Measurements from ENCODE around the gene ELMO1. TPM values are rescaled to one million over a fixed set of nuclear protein-coding genes. Genes with fewer than 3 reads are reported as not detected.

The ELMO1 gene
- total RNA-seq, 1 donor from 2014 or later = 119 TPM

- Mint-ChIP-seq H3K27ac (peak overlapping the region; percentile 36), H3K9me3 (peaks cover 20% of the 10 kb centered on the region), H3K4me3 (no peak overlapping the region), H3K4me1 (ENCODE audit: low read depth) (peaks cover 7% of the 10 kb centered on the region), H3K27me3 (ENCODE audit: insufficient read depth) (no peaks in the 10 kb centered on the region), H3K36me3 (ENCODE audit: low read depth) (peaks cover 15% of the 10 kb centered on the region)
- DNase-seq (ENCODE audit: low spot score) = no peak
- intact Hi-C loops (cut with micrococcal nuclease) = no loop called here
Measured at GRCh38 chr7:36923943-36924436, 524.7 kb downstream of the ELMO1 start.

GRCh38 chr7:36923185-36923584 lies 525.5 kb downstream of the ELMO1 start:
- DNase-seq (ENCODE audit: low spot score) = no peak
- intact Hi-C loops (cut with micrococcal nuclease) = no loop called here
- Mint-ChIP-seq H3K36me3 (ENCODE audit: low read depth) (peaks cover 14% of the 10 kb centered on the region), H3K27me3 (ENCODE audit: insufficient read depth) (no peaks in the 10 kb centered on the region), H3K4me3 (no peak overlapping the region), H3K4me1 (ENCODE audit: low read depth) (peaks cover 7% of the 10 kb centered on the region), H3K27ac (no peak overlapping the region), H3K9me3 (peaks cover 20% of the 10 kb centered on the region)

- Mint-ChIP-seq H3K27me3 (ENCODE audit: insufficient read depth) (no peaks in the 10 kb centered on the region), H3K9me3 (peaks cover 20% of the 10 kb centered on the region), H3K27ac (no peak overlapping the region), H3K4me1 (ENCODE audit: low read depth) (peaks cover 7% of the 10 kb centered on the region), H3K36me3 (ENCODE audit: low read depth) (peaks cover 18% of the 10 kb centered on the region), H3K4me3 (no peak overlapping the region)
- intact Hi-C loops (cut with micrococcal nuclease) = no loop called here
- DNase-seq (ENCODE audit: low spot score) = no peak
Measured at GRCh38 chr7:36920433-36920832, 528.2 kb downstream of the ELMO1 start.

- Mint-ChIP-seq H3K36me3 (ENCODE audit: low read depth) (peaks cover 19% of the 10 kb centered on the region), H3K9me3 (peaks cover 20% of the 10 kb centered on the region), H3K4me1 (ENCODE audit: low read depth) (peaks cover 7% of the 10 kb centered on the region), H3K4me3 (no peak overlapping the region), H3K27ac (no peak overlapping the region), H3K27me3 (ENCODE audit: insufficient read depth) (no peaks in the 10 kb centered on the region)
- no peak for DNase-seq (ENCODE audit: low spot score)
- intact Hi-C loops (cut with micrococcal nuclease) = no loop called here
Measured at GRCh38 chr7:36919738-36920137, 528.9 kb downstream of the ELMO1 start.

- no peak overlapping the region for H3K27ac Mint-ChIP-seq
- no peak for DNase-seq (ENCODE audit: low spot score)
Measured at GRCh38 chr7:36918591-36918990, 530.1 kb downstream of the ELMO1 start.

GRCh38 chr7:36916619-36917018 lies 532.0 kb downstream of the ELMO1 start:
- Mint-ChIP-seq H3K27ac (no peak overlapping the region), H3K27me3 (ENCODE audit: insufficient read depth) (no peaks in the 10 kb centered on the region), H3K4me3 (no peak overlapping the region), H3K36me3 (ENCODE audit: low read depth) (peaks cover 12% of the 10 kb centered on the region), H3K4me1 (ENCODE audit: low read depth) (no peaks in the 10 kb centered on the region), H3K9me3 (peaks cover 10% of the 10 kb centered on the region)
- no peak for DNase-seq (ENCODE audit: low spot score)
- intact Hi-C loops (cut with micrococcal nuclease) = no loop called here

More at GRCh38 chr7:36918591-36918990, 530.1 kb downstream of the ELMO1 start:
- H3K4me3 Mint-ChIP-seq = no peak overlapping the region
- H3K36me3 Mint-ChIP-seq (ENCODE audit: low read depth) = peaks cover 19% of the 10 kb centered on the region
- no peaks in the 10 kb centered on the region for H3K4me1 Mint-ChIP-seq (ENCODE audit: low read depth)
- intact Hi-C loops (cut with micrococcal nuclease) = no loop called here
- no peaks in the 10 kb centered on the region for H3K27me3 Mint-ChIP-seq (ENCODE audit: insufficient read depth)
- peaks cover 20% of the 10 kb centered on the region for H3K9me3 Mint-ChIP-seq

GRCh38 chr7:36916116-36916515 lies 532.5 kb downstream of the ELMO1 start:
- Mint-ChIP-seq H3K27ac (no peak overlapping the region), H3K4me1 (ENCODE audit: low read depth) (no peaks in the 10 kb centered on the region), H3K36me3 (ENCODE audit: low read depth) (peaks cover 11% of the 10 kb centered on the region), H3K27me3 (ENCODE audit: insufficient read depth) (no peaks in the 10 kb centered on the region), H3K9me3 (peaks cover 6% of the 10 kb centered on the region), H3K4me3 (no peak overlapping the region)
- no peak for DNase-seq (ENCODE audit: low spot score)
- intact Hi-C loops (cut with micrococcal nuclease) = no loop called here

GRCh38 chr7:36911788-36912187 lies 536.9 kb downstream of the ELMO1 start:
- Mint-ChIP-seq H3K27ac (no peak overlapping the region), H3K9me3 (no peaks in the 10 kb centered on the region), H3K4me3 (no peak overlapping the region), H3K4me1 (ENCODE audit: low read depth) (peaks cover 3% of the 10 kb centered on the region), H3K36me3 (ENCODE audit: low read depth) (peaks cover 25% of the 10 kb centered on the region), H3K27me3 (ENCODE audit: insufficient read depth) (no peaks in the 10 kb centered on the region)
- DNase-seq (ENCODE audit: low spot score) = no peak
- intact Hi-C loops (cut with micrococcal nuclease) = no loop called here

GRCh38 chr7:36910859-36911258 lies 537.8 kb downstream of the ELMO1 start:
- Mint-ChIP-seq H3K36me3 (ENCODE audit: low read depth) (peaks cover 22% of the 10 kb centered on the region), H3K27ac (no peak overlapping the region), H3K27me3 (ENCODE audit: insufficient read depth) (no peaks in the 10 kb centered on the region), H3K4me3 (no peak overlapping the region), H3K4me1 (ENCODE audit: low read depth) (peaks cover 9% of the 10 kb centered on the region), H3K9me3 (no peaks in the 10 kb centered on the region)
- intact Hi-C loops (cut with micrococcal nuclease) = no loop called here
- no peak for DNase-seq (ENCODE audit: low spot score)

- Mint-ChIP-seq H3K4me1 (ENCODE audit: low read depth) (peaks cover 9% of the 10 kb centered on the region), H3K36me3 (ENCODE audit: low read depth) (peaks cover 24% of the 10 kb centered on the region), H3K4me3 (no peak overlapping the region), H3K27ac (no peak overlapping the region), H3K9me3 (no peaks in the 10 kb centered on the region), H3K27me3 (ENCODE audit: insufficient read depth) (no peaks in the 10 kb centered on the region)
- no peak for DNase-seq (ENCODE audit: low spot score)
- intact Hi-C loops (cut with micrococcal nuclease) = no loop called here
Measured at GRCh38 chr7:36910401-36910800, 538.3 kb downstream of the ELMO1 start.

GRCh38 chr7:36906956-36907635 lies 541.6 kb downstream of the ELMO1 start:
- intact Hi-C loops (cut with micrococcal nuclease) = no loop called here
- no peaks in the 10 kb centered on the region for H3K27me3 Mint-ChIP-seq (ENCODE audit: insufficient read depth)
- H3K4me1 Mint-ChIP-seq (ENCODE audit: low read depth) = peaks cover 9% of the 10 kb centered on the region
- H3K9me3 Mint-ChIP-seq = no peaks in the 10 kb centered on the region
- H3K4me3 Mint-ChIP-seq = no peak overlapping the region
- peaks cover 33% of the 10 kb centered on the region for H3K36me3 Mint-ChIP-seq (ENCODE audit: low read depth)
- H3K27ac Mint-ChIP-seq = no peak overlapping the region
- DNase-seq (ENCODE audit: low spot score) = no peak

GRCh38 chr7:36906448-36906847 lies 542.2 kb downstream of the ELMO1 start:
- intact Hi-C loops (cut with micrococcal nuclease) = no loop called here
- Mint-ChIP-seq H3K27ac (no peak overlapping the region), H3K36me3 (ENCODE audit: low read depth) (peaks cover 35% of the 10 kb centered on the region), H3K4me3 (no peak overlapping the region), H3K9me3 (no peaks in the 10 kb centered on the region), H3K4me1 (ENCODE audit: low read depth) (peaks cover 9% of the 10 kb centered on the region), H3K27me3 (ENCODE audit: insufficient read depth) (no peaks in the 10 kb centered on the region)
- no peak for DNase-seq (ENCODE audit: low spot score)

- Mint-ChIP-seq H3K4me1 (ENCODE audit: low read depth) (peaks cover 9% of the 10 kb centered on the region), H3K27me3 (ENCODE audit: insufficient read depth) (no peaks in the 10 kb centered on the region), H3K9me3 (no peaks in the 10 kb centered on the region), H3K27ac (no peak overlapping the region), H3K4me3 (no peak overlapping the region), H3K36me3 (ENCODE audit: low read depth) (peaks cover 36% of the 10 kb centered on the region)
- intact Hi-C loops (cut with micrococcal nuclease) = no loop called here
- DNase-seq (ENCODE audit: low spot score) = no peak
Measured at GRCh38 chr7:36905841-36906240, 542.8 kb downstream of the ELMO1 start.

- Mint-ChIP-seq H3K27me3 (ENCODE audit: insufficient read depth) (no peaks in the 10 kb centered on the region), H3K9me3 (no peaks in the 10 kb centered on the region), H3K27ac (no peak overlapping the region), H3K4me3 (no peak overlapping the region), H3K36me3 (ENCODE audit: low read depth) (peaks cover 40% of the 10 kb centered on the region), H3K4me1 (ENCODE audit: low read depth) (peaks cover 9% of the 10 kb centered on the region)
- DNase-seq (ENCODE audit: low spot score) = no peak
- intact Hi-C loops (cut with micrococcal nuclease) = no loop called here
Measured at GRCh38 chr7:36904802-36905201, 543.9 kb downstream of the ELMO1 start.
